DMS53 treated with DMSO at 0.1 percent for 48 hours (cell line): ENCODE measurements around the gene BMP3.

Source experiments
- DNase-seq: peaks from one replicate; lab custom pipeline; 2025; ENCODE audit not compliant: unreplicated experiment; lab: John Stamatoyannopoulos, UW

The BMP3 gene

GRCh38 chr4:81102107-81102506, 71.6 kb downstream of the BMP3 start:
- no peak for DNase-seq

GRCh38 chr4:81106150-81106549, 75.6 kb downstream of the BMP3 start:
- no peak for DNase-seq
